Right renal cortex interstitium (tissue), 3 donors: ENCODE results near the gene SH3GL3. TPM values are rescaled to one million over a fixed set of nuclear protein-coding genes. Genes with fewer than 3 reads are reported as not detected.

ENCODE experiments used
- DNase-seq, 3 donors: peaks; one replicate each; pipeline ENCODE4 v3.0.0-alpha.2; 2013; ENCODE audit warnings: low read depth in 3 of 3, low spot score in 2 of 3
- polyA plus RNA-seq, 3 donors: library from polyadenylated mRNA; unstranded; fragments of 120-200 nt; gene quantifications; one replicate each; pipeline ENCODE4 v1.2.1, GENCODE V29; 2013; ENCODE audit not compliant: insufficient read length in 3 of 3

SH3GL3 gene
- polyA plus RNA-seq, 3 donors = 9.4 to 13.6 (median 11.3) TPM

- DNase-seq = no peak
Observed at GRCh38 chr15:83657549-83657948, 210.4 kb downstream of the SH3GL3 start.

DNA sequence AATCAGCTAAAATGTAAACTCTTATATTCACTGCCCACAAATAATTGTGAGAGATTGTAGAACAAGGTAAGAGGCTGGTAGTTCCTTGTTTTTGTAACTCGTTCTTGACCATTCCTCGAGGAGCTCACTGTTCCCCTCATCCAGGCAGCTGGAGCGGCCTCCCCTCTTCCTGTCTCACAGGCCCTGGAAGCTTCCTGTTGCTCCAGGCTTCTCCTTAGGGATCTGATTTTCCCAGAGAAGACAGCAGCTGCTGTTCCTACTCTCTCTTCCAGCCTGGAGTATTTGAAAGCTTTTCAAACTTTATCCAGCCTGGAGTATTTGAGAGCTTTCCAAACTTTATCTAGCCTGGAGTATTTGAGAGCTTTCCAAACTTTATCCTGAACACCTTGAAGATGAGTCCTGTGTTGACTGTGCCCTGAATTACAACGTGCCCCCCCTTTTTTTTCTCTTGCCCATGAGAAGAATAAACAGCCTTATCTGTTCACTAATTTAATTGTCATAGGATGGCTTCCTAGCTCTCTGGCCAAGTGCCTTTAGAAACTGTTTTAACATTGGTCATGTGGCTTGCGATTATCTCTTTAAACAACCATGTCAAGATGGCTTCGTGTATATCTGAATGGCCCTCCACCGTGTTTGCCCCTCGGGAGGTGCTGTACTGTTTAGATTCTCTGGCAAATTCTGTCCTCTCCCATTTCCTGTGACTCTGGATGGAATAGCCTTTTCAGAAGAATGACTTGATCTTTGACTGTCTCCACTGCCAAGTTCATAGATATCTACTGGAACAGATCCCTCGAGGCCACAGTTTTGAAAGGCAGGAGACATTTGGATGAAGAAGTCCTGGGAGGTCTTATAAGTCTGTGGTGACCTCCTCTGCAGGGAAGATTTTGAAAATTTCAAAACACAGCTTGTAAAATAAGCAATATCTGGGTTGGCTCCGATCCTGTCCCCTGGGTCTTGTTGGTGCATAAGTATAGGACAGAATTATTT is 211.6 kb downstream of the SH3GL3 start:
- no peak for DNase-seq

DNA sequence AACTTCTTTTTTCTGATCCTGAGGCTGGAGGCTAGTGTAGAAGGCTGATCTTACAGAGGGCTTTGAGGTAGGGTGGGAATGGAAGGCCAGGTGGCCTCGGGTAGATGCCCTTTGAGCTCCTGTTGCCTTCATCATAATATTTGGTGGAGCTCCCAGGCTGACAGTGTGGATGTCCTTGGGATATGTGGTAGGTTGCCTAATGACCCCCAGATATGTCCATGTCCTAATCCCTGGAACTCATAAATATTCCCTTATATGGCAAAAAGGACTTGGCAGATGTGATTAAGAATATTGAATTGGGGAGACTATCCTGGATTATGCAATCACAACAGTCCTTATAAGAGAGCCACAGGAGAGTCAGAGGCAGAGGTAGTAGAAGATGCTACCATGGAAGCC is 212.3 kb downstream of the SH3GL3 start:
- no peak for DNase-seq

DNA sequence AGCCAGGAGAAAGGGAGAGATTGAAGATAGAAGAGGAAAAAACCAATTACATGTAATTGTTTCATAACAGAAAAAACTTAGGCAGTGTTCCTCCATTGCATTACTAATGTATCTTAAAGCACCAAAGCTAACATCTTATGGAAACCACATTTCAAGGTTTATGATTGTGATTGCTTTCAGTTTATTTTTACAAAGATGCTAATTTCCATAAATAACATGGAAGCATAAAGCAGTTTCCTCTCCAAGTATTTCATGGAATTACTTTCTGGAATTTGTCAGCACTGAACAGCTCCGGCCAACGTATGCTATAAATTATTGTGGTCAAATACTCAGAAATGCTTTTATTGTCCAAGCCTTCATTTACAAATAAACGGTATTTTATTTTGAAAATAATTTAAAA is 218.3 kb downstream of the SH3GL3 start:
- no peak for DNase-seq

Other genes starting within 250 kb of the SH3GL3 start
- gene HDGFL3, start 239.5 kb upstream of the SH3GL3 start, polyA plus RNA-seq = 100 to 1,000 TPM in 1 of 3 donors, 10 to 100 TPM in 2; 91.3 to 103 (median 98.7) TPM
- gene BNC1, start 162.7 kb upstream of the SH3GL3 start, polyA plus RNA-seq = under 1 TPM; 0.11 to 0.23 (median 0.12) TPM
- 1 to 10 TPM; 3.0 to 4.5 (median 3.5) TPM for gene ADAMTSL3, start 206.8 kb downstream of the SH3GL3 start, polyA plus RNA-seq